H1 (cell line): ENCODE results near the gene APOBEC3C. TPM values are rescaled to one million over a fixed set of nuclear protein-coding genes. Genes with fewer than 3 reads are reported as not detected.

Source experiments
- KDM1A ChIP-seq: fragments of 200-600, 300-600 bp; sonication (generic); IDR thresholded peaks from 2 replicates; pipeline ENCODE4 v1.7.1; 2016; ENCODE audit warnings: mild to moderate bottlenecking, low read length, borderline replicate concordance
- KDM5A ChIP-seq: fragments of 200-600 bp; IDR thresholded peaks from 2 replicates; pipeline ENCODE4 v1.7.1; 2012; ENCODE audit warnings: mild to moderate bottlenecking, low read length, inconsistent platforms, mixed read lengths
- polyA plus RNA-seq, 7 experiments: library from polyadenylated mRNA; depleted of rRNA in 3 of 7; stranded (reverse) in 5 of 7; unstranded in 2 of 7; fragments of >200 nt in 5 of 7; fragments of 200-250 nt in 2 of 7; gene quantifications; 1 replicate in 5 of 7; 2 replicates in 1 of 7; 4 replicates in 1 of 7; pipeline versions ENCODE4 v1.2.1 to v1.2.3, GENCODE V29; 2011 to 2013; ENCODE audit warnings: missing spikeins in 2 of 7, mixed read lengths in 2 of 7
- total RNA-seq: library from RNA; stranded (reverse); fragmentation: NEBNext Ultra II Directional; extraction: Animal tissue kit (Norgen Biotek cat#: 25700); gene quantifications from 2 replicates; pipeline ENCODE4 v1.2.1, GENCODE V29; 2021

The APOBEC3C gene
- total and polyA plus RNA-seq, 2 of the 8 experiments (the other 6 are each of a cell fraction or from before 2014, with no cell fraction given): 20.3 to 23.3 TPM

DNA sequence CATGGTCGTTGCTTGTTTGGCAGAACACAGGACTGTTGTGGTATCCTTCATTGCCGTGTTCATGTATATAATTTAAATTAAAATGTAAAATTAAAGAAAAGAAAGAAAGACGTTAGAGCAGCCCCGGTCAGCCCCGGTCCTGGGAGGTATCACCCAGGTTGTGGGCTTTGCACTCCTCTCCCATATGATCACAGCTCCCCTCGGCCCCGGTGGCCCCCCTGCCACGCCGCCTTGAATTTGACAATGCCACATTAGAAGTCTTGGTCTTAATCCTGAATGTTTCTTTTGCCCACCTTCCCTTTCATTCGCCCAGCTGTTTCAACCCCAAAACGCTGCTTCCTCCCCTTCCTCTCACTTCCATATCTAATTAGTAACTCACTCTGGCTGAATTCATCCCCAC, 45.3 kb upstream of the APOBEC3C start (continued):
- TF ChIP-seq KDM5A (no peak), KDM1A (no peak)
